HG03432 (cell line): ENCODE measurements around the gene TSPAN9.

ENCODE experiments used
- ATAC-seq: cut with Tn5 transposase; IDR thresholded peaks from one replicate; pipeline ENCODE4 v1.9.1; 2021; ENCODE audit warnings: mild to moderate bottlenecking, moderate library complexity; ENCODE audit not compliant: unreplicated experiment

Gene TSPAN9

GRCh38 chr12:3265406-3265805 lies 188.2 kb downstream of the TSPAN9 start:
- no peak for ATAC-seq

DNA sequence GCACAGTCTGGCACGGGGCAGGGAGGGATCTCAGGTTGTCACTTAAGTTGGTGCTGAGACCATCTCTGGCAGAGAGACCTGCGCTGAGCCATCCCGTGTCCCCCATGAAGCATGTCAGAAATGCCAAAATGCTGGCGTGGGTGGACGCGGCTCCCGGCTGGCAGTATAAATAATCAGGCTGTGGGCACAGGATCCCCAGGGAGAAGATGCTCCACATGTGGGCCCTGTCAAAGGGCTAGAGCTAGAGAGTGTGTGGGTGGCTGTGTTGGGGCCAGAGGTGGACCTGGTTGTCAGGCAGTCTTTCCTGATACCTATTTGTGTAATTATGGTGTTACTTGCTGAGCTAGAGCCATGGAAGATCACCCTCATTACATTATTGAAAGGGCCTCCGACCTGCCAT lies 189.5 kb downstream of the TSPAN9 start:
- ATAC-seq = no peak

DNA sequence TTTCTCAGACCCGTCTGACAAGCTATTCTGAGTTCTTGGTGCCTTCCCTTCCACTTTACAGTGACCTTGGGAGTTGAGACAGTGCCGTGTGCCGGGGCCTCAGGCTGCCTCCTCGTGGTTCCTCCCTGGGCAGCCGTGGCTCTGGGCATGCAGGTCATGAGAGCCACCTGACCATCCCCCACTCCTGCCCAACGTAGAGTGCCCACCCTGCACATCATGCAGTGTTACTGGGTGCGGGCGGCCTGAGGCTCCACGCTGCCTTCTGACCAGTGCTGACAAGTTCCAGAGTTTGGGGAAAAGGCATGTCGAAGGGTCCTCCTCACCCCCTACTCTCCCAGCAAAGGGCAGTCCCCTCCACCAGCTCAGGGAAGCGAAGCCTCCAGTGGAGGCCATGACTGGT lies 190.5 kb downstream of the TSPAN9 start:
- no peak for ATAC-seq

GRCh38 chr12:3269594-3269993 lies 192.4 kb downstream of the TSPAN9 start:
- ATAC-seq = no peak

GRCh38 chr12:3271146-3271545 lies 194.0 kb downstream of the TSPAN9 start:
- ATAC-seq = no peak

DNA sequence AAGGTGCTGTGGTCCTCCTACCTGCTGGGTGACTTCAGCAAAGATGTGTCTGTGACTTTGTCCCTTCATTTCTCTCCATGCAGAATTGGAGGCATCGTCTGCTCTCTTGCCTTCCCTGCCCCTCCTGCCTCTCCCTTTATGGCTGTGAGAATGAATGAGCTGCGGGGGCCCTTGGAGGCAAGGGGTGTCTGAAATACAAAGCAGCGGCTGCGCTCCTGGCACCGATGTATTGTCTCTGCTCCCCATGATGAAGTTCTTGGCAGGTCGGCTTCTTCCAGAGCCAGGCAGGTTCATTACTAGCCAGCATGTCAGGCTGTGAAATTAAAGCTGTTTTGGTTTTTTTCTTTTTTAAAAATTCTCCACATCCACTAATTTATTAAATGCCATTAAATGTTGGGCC lies 194.5 kb downstream of the TSPAN9 start:
- no peak for ATAC-seq

DNA sequence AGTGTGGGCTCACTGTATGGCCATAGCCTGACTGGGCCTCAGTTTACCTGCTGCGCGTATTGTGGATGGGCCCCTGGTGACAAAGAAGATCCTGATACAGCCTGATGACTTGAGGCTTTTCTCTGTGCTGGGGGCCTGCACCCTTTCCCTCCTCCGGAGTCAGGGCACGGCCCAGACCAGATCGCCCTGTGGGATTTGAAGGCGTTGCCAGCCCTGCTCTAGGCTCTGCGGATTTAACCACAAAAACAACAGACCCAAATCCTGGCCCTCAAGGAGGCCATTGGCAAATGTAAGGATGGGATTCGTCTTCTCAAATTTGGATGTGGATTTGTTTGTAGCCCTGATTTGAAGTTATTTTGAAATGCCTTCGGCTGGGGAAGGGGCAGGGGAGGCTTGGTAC lies 195.8 kb downstream of the TSPAN9 start:
- no peak for ATAC-seq

DNA sequence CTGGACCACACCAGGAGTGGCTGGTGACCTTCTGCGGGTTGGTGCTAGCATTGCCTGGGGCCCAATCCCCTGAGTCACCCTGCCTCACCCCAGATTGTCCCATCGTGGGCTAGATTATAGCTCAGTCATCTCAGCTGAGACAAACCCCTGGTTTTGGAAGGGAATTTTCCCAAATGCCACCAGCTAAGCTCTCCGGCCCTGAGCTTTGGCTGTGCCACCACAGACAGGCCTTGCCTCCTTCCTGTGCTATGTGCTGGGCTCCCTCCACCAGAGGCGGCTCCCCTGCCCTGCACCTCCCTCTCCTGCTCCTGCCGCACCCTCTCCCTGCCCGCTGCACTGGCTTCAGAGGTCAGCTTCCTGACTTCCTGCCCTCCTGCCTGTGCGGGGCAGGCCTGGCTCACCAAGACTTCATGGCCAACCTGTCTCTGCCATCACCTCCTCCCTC lies 196.3 kb downstream of the TSPAN9 start:
- no peak for ATAC-seq

GRCh38 chr12:3274664-3275063 lies 197.5 kb downstream of the TSPAN9 start:
- no peak for ATAC-seq

GRCh38 chr12:3275171-3276041 lies 198.2 kb downstream of the TSPAN9 start:
- ATAC-seq = no peak

DNA sequence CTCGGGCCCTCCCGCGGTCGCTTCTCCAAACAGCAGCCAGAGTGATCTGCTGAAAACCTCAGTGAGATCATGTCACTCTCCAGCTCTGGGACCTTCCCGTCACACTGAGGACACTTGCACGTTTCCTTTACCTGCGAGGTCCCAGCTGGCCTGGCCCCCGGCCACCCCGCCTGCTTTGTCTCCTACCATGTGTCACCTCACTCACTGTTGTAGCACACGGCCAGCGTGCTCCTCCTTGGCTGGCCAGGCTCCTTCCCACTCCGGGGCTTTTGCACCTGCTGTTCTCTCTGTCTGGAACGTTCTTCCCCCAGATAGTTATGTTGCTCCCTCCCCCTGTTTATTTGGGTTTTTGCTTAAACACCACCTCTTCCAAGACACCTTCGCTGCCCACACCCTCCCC lies 199.0 kb downstream of the TSPAN9 start:
- ATAC-seq = no peak

- ATAC-seq = no peak
These were observed 200.2 kb downstream of the TSPAN9 start for GRCh38 chr12:3277306-3277943.

- ATAC-seq = no peak
These were observed 201.7 kb downstream of the TSPAN9 start for GRCh38 chr12:3278681-3279414.

GRCh38 chr12:3279415-3279780 lies 202.2 kb downstream of the TSPAN9 start:
- no peak for ATAC-seq

GRCh38 chr12:3279832-3280231 lies 202.7 kb downstream of the TSPAN9 start:
- no peak for ATAC-seq

GRCh38 chr12:3280967-3281366 lies 203.8 kb downstream of the TSPAN9 start:
- no peak for ATAC-seq

- no peak for ATAC-seq
These were observed 204.6 kb downstream of the TSPAN9 start for GRCh38 chr12:3281588-3282383.

DNA sequence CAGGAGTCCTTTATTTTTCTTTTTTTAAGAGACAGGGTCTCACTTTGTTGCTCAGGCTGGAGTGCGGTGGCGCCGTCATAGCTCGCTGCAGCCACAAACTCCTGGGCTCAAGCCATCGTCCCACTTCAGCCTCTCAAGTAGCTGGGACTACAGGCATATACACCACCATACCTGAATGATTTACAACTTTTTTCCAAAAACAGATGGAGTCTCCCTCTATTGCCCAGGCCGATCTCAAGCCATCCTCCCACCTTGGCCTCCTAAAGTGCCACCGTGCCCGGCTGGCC lies 205.1 kb downstream of the TSPAN9 start:
- ATAC-seq = no peak

DNA sequence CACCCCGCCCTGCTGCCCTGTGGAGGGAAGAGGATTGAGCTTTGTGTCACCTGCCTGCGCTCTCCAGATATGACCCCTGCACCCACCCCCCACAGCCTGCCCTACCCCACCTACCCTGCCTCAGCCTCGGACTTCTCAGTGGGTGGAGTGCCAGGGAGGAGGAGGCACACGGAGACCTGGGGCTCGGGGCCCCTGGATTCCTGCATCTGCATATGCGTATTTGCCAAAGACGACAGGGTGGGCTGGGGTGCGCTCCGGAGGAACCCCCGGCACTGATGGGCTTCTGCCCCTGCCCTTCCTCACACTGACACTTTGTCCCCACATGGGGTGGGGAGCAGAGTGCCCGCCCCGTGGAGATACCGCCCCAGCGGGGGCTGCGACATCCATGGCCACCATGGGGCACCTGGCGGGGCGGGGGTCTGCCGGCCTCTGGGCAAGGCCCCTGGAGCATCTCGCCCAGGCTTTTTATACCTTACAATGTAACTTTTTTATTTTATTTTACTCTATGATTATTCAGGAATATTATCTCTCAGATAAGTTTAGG lies 206.0 kb downstream of the TSPAN9 start:
- ATAC-seq = no peak

DNA sequence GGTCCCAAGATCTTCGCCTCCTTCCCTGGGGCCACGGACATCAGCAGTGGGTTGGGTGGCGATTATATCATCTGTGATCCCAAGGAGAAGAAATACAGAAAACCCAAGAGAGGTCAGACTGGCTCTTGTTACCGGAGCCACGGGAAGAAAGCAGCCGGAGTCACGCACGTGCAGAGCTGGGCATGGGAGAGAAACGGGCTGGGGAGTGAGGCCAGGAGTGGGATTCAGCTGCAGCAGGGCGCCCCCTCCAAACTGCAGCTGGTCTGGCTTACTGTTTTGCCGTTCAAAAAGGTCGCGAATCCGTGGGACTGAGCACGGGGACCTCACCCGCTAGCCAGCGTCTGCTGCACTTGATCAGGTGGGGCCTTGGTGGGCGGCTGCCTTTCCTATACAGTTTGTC lies 207.2 kb downstream of the TSPAN9 start:
- no peak for ATAC-seq

- ATAC-seq = no peak
These were observed 208.4 kb downstream of the TSPAN9 start for GRCh38 chr12:3285570-3285969.
